Purkinje cell (primary cell): Measurements from ENCODE around the gene SUV39H2. TPM values are rescaled to one million over a fixed set of nuclear protein-coding genes. Genes with fewer than 3 reads are reported as not detected.

ENCODE experiments used
- polyA plus RNA-seq: library from polyadenylated mRNA; unstranded; fragments of >200 nt; fragmentation: Nextera tagmentation; gene quantifications from 2 replicates; pipeline ENCODE4 v1.2.1, GENCODE V29; 2014

Gene SUV39H2, protein sequence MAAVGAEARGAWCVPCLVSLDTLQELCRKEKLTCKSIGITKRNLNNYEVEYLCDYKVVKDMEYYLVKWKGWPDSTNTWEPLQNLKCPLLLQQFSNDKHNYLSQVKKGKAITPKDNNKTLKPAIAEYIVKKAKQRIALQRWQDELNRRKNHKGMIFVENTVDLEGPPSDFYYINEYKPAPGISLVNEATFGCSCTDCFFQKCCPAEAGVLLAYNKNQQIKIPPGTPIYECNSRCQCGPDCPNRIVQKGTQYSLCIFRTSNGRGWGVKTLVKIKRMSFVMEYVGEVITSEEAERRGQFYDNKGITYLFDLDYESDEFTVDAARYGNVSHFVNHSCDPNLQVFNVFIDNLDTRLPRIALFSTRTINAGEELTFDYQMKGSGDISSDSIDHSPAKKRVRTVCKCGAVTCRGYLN
- polyA plus RNA-seq, result 25.0 and 28.2 TPM in 2 replicates

GRCh38 chr10:14878266-14879123 lies at the start of gene SUV39H2:
SUV39H2 (plus strand) TSS chr10:14878866; CDS start chr10:14878889, 23 bp downstream.

GRCh38 chr10:14837757-14838581 lies 40.7 kb upstream of the SUV39H2 start, which contains the start of the genes CDNF, HSPA14 and MSANTD7:
CDNF (minus strand) TSS chr10:14838037; CDS start chr10:14837946, 91 bp downstream.
HSPA14 (plus strand) TSS chr10:14838306; CDS start chr10:14838403, 97 bp downstream.
MSANTD7 (plus strand) TSS chr10:14838306; CDS start chr10:14842285, 3,979 bp downstream.

Other genes with a start within 250 kb of the SUV39H2 start
- 117 and 219 TPM in 2 replicates for gene FAM107B, start 104.0 kb upstream of the SUV39H2 start, polyA plus RNA-seq
- 0.27 TPM in 1 of 2 replicates, not detected in the other for gene CDNF, start 40.8 kb upstream of the SUV39H2 start, polyA plus RNA-seq
- gene HSPA14, start 40.6 kb upstream of the SUV39H2 start, polyA plus RNA-seq, result 39.1 and 47.7 TPM in 2 replicates
- 8.9 and 13.5 TPM in 2 replicates for gene MSANTD7, start 40.6 kb upstream of the SUV39H2 start, polyA plus RNA-seq
- 5.6 and 10.4 TPM in 2 replicates for gene DCLRE1C, start 75.2 kb downstream of the SUV39H2 start, polyA plus RNA-seq
- 3.5 and 5.5 TPM in 2 replicates for gene MEIG1, start 80.5 kb downstream of the SUV39H2 start, polyA plus RNA-seq
- 2.1 TPM in 1 of 2 replicates, not detected in the other for gene OLAH, start 165.1 kb downstream of the SUV39H2 start, polyA plus RNA-seq
- gene ACBD7, start 209.9 kb downstream of the SUV39H2 start, polyA plus RNA-seq, result 1.7 and 3.3 TPM in 2 replicates
- gene RPP38, start 218.5 kb downstream of the SUV39H2 start, polyA plus RNA-seq, result 11.8 and 15.2 TPM in 2 replicates